ENCODE measurements around the gene FBN3.

The FBN3 gene

GRCh38 chr19:8042900-8043299, 106.5 kb downstream of the FBN3 start:
- no peak overlapping the region for H3K27ac ChIP-seq (ENCODE audit: low read depth, low read length, poor library complexity, severe bottlenecking)
- H3K9me2 ChIP-seq (ENCODE audit: low read depth, low read length) = no peaks in the 10 kb centered on the region
- no peak overlapping the region for H3K4me2 ChIP-seq (ENCODE audit: low read length)
- H3K9ac ChIP-seq (ENCODE audit: low read length) = no peak overlapping the region
- no peaks in the 10 kb centered on the region for H3K4me1 ChIP-seq (ENCODE audit: insufficient read depth, low read length, severe bottlenecking)
- no peaks in the 10 kb centered on the region for H3K36me3 ChIP-seq (ENCODE audit: insufficient read depth, low read length)
- H3K9me3 ChIP-seq (ENCODE audit: low read length) = no peaks in the 10 kb centered on the region
- no peaks in the 10 kb centered on the region for H3K79me2 ChIP-seq (ENCODE audit: insufficient read depth, low read length)
- no peaks in the 10 kb centered on the region for H3F3A ChIP-seq (ENCODE audit: insufficient read depth, low read length)
- H3K27me3 ChIP-seq (ENCODE audit: insufficient read depth, low read length) = no peaks in the 10 kb centered on the region; the same call in 1 of the 2 replicates
- TF ChIP-seq CTCF (IDR thresholded peaks at IDR 0.05; ENCODE audit: low read length) = no peak
- no peak for TF ChIP-seq EZH2 (IDR thresholded peaks at IDR 0.05; ENCODE audit: borderline replicate concordance, low read length)
- no peak overlapping the region for H3K4me3 ChIP-seq (ENCODE audit: low read depth, low read length, poor library complexity, severe bottlenecking)
- no peak overlapping the region for H2AFZ ChIP-seq (ENCODE audit: low read length)
- no peaks in the 10 kb centered on the region for H4K20me1 ChIP-seq (ENCODE audit: insufficient read depth, low read length)

GRCh38 chr19:8041531-8041931, 107.9 kb downstream of the FBN3 start:
- H3F3A ChIP-seq (ENCODE audit: insufficient read depth, low read length) = no peaks in the 10 kb centered on the region
- H3K9ac ChIP-seq (ENCODE audit: low read length) = no peak overlapping the region
- no peaks in the 10 kb centered on the region; the same call in 1 of the 2 replicates for H3K27me3 ChIP-seq (ENCODE audit: insufficient read depth, low read length)
- no peaks in the 10 kb centered on the region for H3K9me3 ChIP-seq (ENCODE audit: low read length)
- H2AFZ ChIP-seq (ENCODE audit: low read length) = no peak overlapping the region
- no peaks in the 10 kb centered on the region for H3K4me1 ChIP-seq (ENCODE audit: insufficient read depth, low read length, severe bottlenecking)
- H4K20me1 ChIP-seq (ENCODE audit: insufficient read depth, low read length) = no peaks in the 10 kb centered on the region
- TF ChIP-seq CTCF (IDR thresholded peaks at IDR 0.05; ENCODE audit: low read length) (no peak), EZH2 (IDR thresholded peaks at IDR 0.05; ENCODE audit: borderline replicate concordance, low read length) (no peak)
- no peaks in the 10 kb centered on the region for H3K79me2 ChIP-seq (ENCODE audit: insufficient read depth, low read length)
- H3K4me2 ChIP-seq (ENCODE audit: low read length) = no peak overlapping the region
- no peak overlapping the region for H3K4me3 ChIP-seq (ENCODE audit: low read depth, low read length, poor library complexity, severe bottlenecking)
- H3K27ac ChIP-seq (ENCODE audit: low read depth, low read length, poor library complexity, severe bottlenecking) = no peak overlapping the region
- no peaks in the 10 kb centered on the region for H3K36me3 ChIP-seq (ENCODE audit: insufficient read depth, low read length)
- H3K9me2 ChIP-seq (ENCODE audit: low read depth, low read length) = no peaks in the 10 kb centered on the region

GRCh38 chr19:8039231-8039630, 110.2 kb downstream of the FBN3 start:
- no peak overlapping the region for H3K27ac ChIP-seq (ENCODE audit: low read depth, low read length, poor library complexity, severe bottlenecking)
- H3K9ac ChIP-seq (ENCODE audit: low read length) = no peak overlapping the region
- H3K4me3 ChIP-seq (ENCODE audit: low read depth, low read length, poor library complexity, severe bottlenecking) = no peak overlapping the region
- TF ChIP-seq EZH2 (IDR thresholded peaks at IDR 0.05; ENCODE audit: borderline replicate concordance, low read length) = no peak
- no peak for TF ChIP-seq CTCF (IDR thresholded peaks at IDR 0.05; ENCODE audit: low read length)
- no peaks in the 10 kb centered on the region for H3K9me3 ChIP-seq (ENCODE audit: low read length)
- no peaks in the 10 kb centered on the region; the same call in 1 of the 2 replicates for H3K27me3 ChIP-seq (ENCODE audit: insufficient read depth, low read length)
- H2AFZ ChIP-seq (ENCODE audit: low read length) = no peak overlapping the region
- H3F3A ChIP-seq (ENCODE audit: insufficient read depth, low read length) = no peaks in the 10 kb centered on the region
- no peaks in the 10 kb centered on the region for H4K20me1 ChIP-seq (ENCODE audit: insufficient read depth, low read length)
- H3K4me2 ChIP-seq (ENCODE audit: low read length) = no peak overlapping the region
- no peaks in the 10 kb centered on the region for H3K79me2 ChIP-seq (ENCODE audit: insufficient read depth, low read length)
- no peaks in the 10 kb centered on the region for H3K4me1 ChIP-seq (ENCODE audit: insufficient read depth, low read length, severe bottlenecking)
- H3K9me2 ChIP-seq (ENCODE audit: low read depth, low read length) = no peaks in the 10 kb centered on the region
- H3K36me3 ChIP-seq (ENCODE audit: insufficient read depth, low read length) = no peaks in the 10 kb centered on the region

All from OCI-LY1 (cell line).